ENCODE data around the gene USP34.
"Not testable (repeated sequence)": the region's sequence is repeated elsewhere in the genome, so short reads cannot be mapped to it uniquely, and the experiment has no call there.

USP34 gene

DNA sequence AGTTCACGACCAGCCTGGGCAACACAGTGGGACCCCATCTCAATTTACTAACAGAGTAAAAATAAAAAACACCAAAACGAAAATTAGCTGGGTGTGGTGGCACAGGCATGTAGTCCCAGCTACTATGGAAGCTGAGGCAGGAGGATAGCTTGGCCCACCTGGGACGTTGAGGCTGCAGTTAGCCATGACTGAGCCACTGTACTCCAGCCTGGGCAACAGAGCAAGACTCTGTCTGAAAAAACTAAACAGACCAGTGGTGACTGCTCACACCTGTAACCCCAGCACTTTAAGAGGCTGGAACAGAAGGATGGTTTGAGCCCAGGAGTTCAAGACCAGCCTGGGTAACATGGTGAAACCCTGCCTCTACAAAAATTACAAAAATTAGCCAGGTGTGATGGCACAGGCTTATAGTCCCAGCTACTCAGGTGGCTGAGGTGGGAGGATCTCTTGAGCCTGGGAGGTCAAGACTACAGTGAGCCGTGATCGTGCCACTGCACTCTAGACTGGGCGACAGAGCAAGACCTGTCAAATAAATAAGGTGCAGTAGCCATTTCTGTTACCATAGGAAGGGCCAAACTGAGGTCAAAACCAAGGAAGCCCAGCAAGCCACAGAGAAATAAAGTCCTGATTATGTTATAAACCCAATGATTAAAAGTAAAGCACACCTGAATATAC lies 14.0 kb downstream of the USP34 start:
- no peak for DNase-seq

DNA sequence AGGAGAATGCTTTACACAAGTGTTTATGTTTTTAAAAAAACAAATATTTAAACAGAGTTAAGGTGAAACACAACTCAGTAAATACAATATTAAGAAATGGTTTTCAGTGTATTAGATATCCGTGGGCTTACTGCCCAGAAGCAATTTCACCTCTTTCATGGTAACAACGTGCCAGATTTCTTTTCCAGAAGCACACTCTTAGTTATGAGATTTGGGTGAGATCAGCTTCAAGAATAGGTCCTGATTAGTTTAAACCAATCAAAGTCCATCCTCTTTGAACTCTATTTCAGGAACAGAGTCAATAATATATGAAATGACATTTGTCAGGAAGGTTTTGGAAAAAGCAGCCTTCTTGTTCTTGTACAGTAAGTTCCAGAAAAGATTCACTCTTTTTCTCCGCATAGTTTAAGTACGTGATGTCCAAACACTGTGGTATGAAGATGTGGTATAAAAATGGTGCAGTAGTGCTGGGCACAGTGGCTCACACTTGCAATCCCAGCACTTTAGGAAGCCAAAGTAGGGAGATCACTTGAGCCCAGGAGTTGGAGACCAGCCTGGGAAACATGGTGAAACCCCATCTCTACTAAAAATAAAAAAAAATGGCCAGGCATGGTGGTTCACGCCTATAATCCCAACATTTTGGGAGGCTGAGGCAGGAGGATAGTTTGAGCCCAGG lies 14.7 kb downstream of the USP34 start:
- DNase-seq: no peak

DNA sequence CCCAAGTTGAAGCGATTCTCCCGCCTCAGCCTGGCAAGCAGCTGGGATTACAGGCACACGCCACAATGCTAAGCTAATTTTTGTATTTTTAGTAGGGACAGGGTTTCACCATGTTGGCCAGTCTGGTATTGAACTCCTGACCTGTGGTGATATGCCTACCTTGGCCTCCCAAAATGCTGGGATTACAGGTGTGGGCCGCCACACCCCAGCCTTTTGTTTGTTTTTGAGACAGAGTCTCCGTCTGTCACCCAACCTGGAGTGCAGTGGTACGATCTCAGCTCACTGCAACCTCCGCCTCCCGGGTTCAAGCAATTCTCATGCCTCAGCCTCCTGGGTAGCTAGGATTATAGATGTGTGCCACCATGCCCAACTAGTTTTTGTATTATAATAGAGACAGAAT lies 15.9 kb downstream of the USP34 start:
- not testable (repeated sequence) for DNase-seq

DNA sequence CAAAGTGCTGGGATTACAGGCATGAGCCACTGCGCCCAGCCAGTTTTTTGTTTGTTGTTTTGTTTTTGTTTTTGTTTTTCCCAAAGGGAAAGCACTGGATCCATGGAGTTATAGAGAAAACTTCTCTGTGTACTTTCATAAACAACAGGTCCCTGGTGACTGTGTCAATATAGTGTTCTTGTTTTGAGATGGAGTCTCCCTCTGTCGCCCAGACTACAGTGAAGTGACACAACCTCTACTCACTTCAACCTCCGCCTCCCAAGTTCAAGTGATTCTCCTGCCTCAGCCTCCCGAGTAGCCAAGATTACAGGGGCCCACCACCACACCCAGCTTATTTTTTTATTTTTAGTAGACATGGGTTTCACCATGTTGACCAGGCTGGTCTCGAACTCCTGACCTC lies 16.5 kb downstream of the USP34 start:
- DNase-seq: no peak

DNA sequence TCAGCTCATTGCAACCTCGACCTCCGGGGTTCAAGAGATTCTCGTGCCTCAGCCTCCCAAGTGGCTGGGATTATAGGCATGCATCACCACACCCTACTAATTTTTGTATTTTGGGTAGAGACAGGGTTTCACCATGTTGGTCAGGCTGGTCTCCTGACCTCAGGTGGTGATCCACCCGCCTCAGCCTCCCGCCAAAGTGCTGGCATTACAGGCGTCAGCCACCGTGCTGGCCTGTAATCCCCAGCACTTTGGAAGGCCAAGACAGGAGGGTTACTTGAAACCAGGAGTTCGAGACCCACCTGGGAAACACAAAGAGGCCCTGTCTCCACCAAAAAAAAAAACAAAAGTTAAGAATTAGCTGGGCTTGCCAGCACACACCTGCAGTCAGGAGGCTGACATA lies 18.5 kb downstream of the USP34 start:
- no peak for DNase-seq

DNA sequence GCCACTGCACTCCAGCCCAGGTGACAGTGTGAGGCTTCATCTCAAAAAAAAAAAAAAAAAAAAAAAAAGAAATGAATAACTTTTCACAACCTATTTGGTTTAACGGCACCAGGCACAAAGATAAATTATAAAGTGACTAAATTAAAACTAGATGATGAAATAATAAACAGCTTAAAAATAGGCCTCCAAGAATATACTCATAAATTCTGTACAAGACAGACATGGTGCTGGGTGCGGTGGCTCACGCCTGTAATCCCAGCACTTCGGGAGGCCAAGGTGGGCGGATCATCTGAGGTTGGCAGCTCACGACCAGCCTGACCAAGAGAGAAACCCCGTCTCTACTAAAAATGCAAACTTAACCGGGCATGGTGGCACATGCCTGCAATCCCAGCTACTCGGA lies 19.7 kb downstream of the USP34 start:
- DNase-seq: no peak

DNA sequence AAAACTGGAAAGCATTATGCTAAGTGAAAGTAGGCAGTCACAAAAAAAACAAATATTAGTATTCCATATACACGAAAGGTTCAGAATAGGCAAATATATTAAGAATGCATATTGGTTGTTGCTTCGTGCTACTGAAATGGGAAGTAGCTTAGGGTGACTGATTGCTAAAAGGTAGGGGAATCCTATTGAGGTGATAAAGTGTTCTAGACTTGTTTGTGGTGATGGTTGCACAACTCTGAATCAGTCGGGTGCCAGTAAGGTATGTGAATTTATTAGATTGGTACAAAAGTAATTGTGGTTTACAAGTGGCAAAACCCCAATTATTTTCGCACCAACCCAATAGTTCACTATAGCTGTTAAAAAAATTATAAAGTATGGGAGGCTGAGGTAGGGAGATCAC lies 20.7 kb downstream of the USP34 start:
- DNase-seq: peak; percentile 25

DNA sequence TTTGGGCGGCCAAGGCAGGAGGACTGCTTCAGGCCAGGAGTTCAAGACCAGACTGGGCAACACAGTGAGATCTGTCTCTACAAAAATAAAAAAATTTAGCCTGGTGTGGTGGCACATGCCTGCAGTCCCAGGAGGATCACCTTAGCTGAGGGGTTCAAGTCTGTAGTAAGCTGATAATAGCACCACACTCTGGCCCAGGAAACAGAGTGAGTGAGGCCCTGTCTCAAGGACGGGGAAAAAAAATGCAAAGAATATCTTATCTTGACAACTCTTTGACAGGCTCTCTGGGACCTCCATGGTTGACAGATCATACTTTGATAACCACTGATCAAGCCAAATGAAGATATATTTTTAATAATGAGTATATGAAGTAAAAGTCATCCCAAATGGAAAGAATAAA lies 22.7 kb downstream of the USP34 start:
- no peak for DNase-seq

DNA sequence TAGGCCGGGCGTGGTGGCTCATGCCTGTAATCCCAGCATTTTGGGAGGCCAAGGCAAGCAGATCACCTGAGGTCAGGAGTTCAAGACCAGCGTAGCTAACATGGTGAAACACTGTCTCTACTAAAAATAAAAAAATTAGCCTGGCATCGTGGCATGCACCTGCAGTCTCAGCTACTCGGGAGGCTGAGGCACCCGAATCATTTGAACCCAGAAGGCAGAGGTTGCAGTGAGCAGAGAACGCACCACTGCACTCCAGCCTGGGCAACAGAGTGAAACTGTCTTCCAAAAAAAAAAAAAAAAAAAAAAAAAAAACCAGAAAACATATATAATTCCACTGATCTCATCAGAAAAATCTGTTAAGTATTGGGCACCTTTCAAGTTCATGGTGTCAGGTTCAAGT lies 23.9 kb downstream of the USP34 start:
- not testable (repeated sequence) for DNase-seq

DNA sequence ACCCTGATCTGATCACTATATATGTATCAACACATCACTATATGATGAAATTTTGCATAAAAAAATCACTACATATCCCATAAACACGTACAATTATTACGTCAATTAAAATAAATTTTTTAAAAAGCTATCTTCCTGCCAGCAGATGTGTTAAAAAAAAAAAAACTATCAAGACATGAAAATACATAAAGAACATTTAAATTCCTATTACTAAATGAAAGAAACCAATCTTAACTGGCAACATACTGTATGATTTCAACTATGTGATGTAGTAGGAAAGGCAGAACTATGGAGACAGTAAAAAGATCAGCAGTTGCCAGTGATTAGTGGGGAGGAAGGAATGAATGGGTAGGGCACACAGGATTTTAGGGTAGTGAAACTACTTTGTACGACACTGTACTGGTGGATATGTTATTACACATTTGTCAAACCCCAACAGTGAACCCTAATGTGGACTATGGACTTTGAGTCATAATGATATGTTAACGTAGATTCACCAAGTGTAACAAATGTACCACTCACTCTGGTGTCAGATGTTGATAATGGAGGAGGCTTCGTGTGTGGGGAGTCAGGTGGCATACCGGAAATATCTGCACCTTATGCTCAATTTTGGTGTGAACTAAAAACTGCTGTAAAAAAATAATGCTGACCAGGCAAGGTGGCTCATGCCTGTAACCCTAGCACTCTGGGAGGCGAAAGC lies 27.4 kb downstream of the USP34 start:
- no peak for DNase-seq

DNA sequence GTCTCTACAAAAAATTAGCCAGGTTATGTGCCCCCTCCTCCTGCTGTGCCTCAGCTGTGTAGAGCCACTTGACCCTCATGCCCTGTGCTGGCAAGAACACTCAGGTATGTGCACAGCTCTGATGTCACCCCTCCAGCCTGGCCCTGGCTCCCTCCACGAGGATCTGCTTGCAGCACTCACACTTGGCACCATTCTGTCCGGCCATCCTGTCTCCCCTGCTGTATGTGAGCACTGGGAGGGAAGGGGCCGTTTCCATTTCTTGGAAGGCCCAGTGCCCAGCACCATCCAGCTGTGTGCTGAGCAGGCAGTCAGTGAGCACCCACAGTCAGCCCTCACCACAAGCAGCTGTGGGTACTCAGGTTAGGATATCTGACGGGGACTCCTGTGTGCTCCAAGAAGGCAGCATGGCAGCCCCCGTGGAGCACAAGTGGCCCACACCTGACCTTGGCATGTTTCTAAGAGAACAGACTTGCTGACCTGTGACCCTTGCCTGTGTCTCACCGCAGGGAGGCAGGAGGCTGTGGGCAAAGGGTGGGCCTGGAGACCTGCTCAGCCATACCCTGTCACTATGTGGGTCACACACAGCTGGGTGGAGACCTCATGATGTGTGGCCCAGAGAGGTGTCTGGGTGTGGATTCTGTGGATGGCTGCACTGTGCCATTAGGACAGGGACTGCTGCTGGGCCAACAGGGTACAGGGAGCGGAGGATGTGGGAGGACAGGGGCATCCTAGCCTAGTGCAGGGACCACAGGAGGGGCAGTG lies 31.5 kb downstream of the USP34 start:
- no peak for DNase-seq

DNA sequence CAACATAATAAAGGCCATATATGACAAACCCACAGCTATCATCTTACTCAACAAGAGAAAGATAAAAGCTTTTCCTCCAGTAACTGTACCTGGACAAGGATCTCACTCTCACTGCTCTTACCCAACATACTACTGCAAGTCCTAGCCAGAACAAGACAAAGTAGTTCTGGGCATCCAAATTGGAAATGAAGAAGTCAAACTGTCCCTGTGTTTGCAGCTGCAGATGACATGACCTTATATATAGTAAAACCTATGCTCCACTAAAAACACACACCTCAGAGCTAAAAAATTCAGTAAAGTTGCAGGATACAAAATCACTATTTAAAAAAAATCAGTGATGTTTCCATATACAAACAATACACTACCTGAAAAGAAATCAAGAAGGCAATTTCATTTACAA lies 32.2 kb downstream of the USP34 start:
- no peak for DNase-seq

DNA sequence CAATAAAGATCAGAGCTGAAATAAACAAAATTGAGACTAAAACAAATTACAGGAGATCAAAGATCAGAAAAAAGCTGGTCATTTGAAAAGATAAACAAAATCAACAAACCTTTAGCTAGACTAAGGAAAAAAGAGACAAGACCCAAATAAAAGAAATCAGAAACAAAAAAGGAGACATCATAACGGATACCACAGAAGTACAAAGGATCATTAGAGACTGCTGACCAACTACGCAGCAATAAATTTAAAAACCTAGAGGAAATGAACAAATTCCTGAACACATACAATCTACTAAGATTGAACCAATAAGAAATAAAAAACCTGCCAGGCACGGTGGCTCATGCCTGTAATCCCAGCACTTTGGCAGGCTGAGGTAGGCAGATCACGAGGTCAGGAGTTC lies 33.7 kb downstream of the USP34 start:
- DNase-seq: no peak

DNA sequence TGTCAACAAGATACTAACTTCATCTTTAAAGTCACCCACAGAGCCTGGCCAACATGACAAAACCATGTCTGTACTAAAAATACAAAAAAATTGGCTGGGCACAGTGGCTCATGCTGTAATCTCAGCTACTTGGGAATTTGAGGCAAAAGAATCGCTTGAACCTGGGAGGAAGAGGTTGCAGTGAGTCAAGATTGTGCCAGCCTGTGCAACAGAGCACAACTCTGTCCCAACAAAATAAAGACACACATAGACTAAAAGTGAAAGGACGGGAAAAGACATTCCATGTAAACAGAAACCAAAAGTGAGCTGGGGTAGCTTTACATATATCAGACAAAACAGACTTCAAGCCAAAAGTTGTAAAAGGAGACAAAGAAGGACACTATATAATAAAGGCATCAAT lies 34.8 kb downstream of the USP34 start:
- DNase-seq: no peak

DNA sequence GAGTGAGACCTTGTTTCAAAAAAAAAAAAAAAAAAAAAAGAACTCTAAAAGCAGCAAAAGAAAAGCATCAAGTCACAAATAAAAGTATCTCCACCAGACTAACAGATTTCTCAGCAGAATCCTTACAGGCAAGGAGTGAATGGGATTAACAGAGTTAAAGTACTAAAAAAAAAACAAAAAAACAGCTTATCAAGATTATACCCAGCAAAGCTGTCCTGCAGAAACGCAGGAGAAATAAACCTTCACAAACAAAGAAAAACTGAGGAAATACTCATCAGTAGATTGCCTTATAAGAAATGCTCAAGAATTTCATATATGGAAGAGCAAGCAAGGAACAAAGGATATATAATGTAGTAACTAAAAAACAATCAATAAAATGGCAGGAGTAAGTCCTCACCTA lies 35.6 kb downstream of the USP34 start:
- DNase-seq: no peak

DNA sequence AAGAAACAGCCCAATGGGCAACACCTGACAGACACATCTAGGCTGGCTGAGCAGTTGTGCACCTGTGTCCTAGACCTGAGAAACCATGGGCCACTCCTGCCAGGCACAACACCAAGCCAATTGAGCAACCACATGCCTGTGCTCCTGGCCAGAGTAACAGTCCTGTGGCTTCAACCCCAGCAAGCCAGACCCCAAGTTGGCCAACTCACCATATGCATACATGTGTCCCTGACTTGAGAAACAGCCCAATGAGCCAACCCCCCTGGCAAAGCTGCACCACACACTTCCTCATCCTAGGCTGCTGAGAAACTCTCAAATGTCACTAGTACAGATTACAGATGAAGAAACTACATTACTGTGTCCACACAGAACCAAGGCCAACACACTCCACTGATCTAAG lies 36.6 kb downstream of the USP34 start:
- DNase-seq: no peak

DNA sequence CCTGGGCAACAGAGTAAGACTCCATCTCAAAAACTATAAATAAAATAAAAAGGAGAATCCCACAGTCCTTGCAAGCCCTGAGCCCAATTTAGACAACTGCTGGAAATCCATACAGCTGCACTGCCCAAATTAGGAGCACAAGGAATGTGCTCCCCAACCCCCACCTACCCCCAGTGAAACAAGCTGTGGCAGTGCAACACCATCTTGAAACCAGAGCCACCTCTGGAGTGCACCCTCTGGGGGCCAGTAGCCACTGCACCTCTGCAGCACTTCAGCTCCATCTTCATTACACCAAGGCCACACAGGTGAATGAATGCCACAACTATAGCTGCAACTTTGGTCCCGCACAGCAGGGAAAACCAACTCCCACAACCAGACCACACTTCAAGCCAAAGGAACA lies 37.3 kb downstream of the USP34 start:
- no peak for DNase-seq

DNA sequence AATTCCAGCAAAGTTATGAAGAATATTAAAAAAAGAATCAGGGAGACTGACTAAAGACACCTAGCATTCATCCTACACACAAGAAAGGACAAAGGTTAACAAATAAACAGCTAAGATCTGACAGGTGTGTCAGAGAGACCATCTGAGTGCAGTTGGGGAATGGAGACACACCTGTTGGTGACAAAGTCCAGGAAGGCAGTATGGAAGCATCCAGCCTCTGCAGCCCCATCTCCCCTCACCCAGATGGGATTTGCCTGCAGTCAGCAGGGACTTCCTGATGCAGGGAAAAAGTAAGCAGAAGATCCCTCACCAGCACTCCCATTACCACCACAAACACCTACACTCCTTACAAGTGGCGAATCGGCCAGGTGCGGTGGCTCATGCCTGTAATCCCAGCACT lies 37.9 kb downstream of the USP34 start:
- DNase-seq: no peak

DNA sequence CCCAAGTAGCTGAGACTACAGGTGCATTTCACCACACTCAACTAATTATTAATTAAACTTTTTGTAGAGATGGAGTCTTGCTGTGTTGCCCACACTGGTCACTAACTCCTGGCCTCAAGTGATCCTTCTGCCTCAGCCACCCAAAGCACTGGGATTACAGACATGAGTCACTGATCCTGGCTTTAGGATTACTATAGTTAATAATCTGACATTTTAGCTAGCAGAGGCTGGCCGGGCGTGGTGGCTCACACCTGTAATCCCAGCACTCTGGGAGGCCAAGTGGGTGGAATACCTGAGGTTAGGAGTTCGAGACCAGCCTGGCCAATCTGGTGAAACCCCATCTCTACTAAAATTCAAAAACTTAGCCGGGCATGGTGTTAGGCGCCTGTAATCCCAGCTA lies 39.5 kb downstream of the USP34 start:
- DNase-seq: no peak

DNA sequence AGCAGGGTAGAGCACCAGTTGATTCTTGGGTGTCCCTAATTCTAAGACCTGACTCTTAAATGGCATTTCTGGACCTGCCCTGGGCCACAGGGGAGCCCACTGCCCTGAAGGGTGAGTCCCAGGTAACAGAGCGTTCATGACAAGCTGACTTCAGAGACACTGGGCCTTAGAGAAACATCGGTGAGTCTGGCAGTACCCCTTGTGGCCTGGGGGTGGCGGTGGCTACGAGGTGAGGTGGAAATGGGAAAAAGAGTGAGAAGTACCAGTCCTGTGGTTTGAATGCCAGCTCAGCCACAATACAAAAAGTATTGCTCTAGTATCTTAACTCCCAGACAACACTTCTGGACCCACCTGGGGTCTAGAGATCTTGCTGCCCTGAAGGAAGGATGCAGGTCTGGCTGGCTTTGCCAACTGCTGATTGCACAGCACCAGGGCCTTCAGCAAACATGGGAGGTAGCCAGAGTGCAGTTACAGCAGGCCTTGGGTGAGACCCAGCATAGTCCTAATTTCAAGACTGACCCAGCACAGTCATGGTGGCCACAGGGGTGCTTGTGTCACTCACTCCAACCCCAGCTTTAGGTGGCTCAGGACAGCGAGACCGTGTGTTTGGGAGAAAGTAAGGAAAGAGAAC lies 44.5 kb downstream of the USP34 start:
- peak; percentile 81 for DNase-seq

DNA sequence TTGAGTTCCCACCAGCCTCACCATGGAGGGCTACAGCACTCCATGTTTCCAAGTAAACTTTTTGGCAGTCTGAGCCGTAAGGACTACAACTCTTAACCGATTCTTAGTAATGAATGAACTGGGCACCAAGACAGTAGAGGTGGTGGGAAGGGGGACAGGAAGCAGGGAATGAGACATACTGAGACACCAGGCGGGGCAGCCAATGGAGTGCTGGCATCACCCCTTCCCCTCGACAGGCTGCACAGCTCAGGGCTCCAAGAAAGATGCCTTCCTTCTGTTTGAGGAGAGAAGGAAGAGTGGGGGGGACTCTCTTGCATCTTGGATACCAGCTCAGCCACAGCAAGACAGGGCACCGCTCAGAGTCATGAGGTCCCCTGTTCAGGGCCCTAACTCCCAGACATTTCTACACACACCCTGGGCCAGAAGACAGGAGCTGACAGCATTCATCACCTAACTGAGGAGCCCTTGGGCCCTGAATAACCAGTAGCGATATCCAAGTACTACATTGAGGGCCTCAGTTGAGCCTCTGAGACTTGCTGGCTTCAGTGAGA lies 45.2 kb downstream of the USP34 start:
- no peak for DNase-seq

DNA sequence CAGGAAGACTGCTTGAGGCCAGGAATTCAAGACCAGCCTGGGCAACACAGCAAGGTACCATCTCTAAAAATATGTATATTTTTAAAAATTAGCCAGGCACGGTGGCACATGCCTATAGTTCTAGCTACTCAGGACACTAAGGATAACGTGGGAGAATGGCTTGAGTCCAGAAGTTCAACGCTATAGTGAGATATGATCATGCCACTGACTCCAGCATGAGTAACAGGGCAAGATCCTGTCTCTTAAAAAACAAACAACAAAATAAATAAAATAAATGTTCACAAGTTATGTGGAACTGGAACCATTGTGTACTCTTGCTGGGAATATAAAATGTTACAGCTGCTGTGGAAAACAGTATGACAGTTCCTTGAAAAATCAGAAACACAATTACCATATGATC lies 47.2 kb downstream of the USP34 start:
- no peak for DNase-seq

DNA sequence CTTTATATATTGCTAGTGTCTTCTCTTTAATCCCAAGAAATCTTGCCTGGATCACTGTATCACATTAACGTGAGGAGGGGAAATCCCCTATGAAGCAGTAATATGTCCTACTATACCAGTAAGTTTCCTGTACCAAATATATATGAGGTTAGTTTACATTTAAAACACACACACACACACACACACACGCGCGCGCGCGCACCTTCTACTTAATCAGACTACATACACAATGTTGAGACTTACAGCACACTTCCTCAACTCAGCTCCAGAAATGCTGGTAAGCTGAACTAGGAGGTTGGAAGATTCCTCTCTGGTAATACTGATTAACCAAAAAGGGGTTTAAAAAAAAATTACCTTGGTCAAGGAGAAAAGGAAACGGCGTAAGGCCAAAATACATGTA lies 49.3 kb downstream of the USP34 start:
- DNase-seq: no peak

Measured in CD4-positive, alpha-beta T cell treated with Interleukin-21 for 1 hour (primary cell).